ENCODE data around the gene NCOA4. TPM values are rescaled to one million over a fixed set of nuclear protein-coding genes. Genes with fewer than 3 reads are reported as not detected.

Gene NCOA4
- 100 to 1,000 TPM; 124 to 156 (median 144) TPM for total RNA-seq (2021; fragmentation: NEBNext Ultra II Directional; extraction: Animal tissue kit (Norgen Biotek cat#: 25700))
- long read RNA-seq, transcript NCOA4-204 (10 exons, 3,549 nt): major isoform, 112 of 171 reads
- long read RNA-seq, partial matches to known transcripts: 32 of 171 reads
- long read RNA-seq, other reads (novel, unspliced or antisense): 25 of 171 reads

DNA sequence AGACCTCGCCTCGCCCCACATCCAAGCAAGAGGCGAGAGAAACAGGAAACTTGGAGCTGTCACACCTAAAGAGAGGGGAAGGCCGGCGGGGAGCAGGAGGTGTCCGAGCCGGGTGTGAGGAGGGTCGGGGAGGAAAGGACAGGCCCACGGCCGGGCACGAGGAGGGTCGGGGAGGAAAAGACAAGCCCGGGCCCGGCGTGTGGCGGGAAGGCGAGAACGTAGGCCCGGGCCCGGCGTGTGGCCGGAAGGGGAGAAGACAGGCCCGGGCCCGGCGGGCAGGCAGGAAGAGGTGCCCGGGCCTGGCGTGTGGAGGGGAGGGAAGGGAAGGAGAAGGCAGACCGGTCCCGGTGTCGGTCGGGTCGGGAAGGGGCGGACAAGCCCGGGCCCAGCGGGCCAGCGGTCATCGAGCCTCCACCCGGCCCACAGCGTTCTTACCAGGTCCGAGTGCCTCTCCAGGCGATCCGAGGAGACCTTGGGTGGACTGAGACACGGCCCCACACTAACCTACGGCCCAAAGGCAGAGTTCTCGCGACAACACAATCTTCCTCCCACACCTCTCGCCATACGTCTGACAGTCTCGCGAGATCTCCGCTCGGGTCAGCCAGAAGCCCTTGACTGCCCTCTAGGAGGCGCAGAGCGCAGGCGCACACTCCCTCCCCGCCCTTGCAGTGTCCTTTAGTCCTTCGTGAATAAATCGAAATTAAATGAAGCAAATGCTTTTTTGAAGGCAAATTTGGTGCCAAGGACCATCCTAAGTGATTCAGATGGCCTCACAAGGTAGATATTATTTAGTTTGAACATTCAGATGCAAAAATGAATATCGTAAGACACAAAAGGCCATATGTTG is at the start of gene NCOA4:
Gene NCOA4 (minus strand): TSS at position 533 of the 847 bp plus-strand sequence. CDS start 13,943 bp downstream, outside the sequence.
- peaks cover 51% of the 10 kb centered on the region for H3K4me1 Mint-ChIP-seq (ENCODE audit: low read depth)

DNA sequence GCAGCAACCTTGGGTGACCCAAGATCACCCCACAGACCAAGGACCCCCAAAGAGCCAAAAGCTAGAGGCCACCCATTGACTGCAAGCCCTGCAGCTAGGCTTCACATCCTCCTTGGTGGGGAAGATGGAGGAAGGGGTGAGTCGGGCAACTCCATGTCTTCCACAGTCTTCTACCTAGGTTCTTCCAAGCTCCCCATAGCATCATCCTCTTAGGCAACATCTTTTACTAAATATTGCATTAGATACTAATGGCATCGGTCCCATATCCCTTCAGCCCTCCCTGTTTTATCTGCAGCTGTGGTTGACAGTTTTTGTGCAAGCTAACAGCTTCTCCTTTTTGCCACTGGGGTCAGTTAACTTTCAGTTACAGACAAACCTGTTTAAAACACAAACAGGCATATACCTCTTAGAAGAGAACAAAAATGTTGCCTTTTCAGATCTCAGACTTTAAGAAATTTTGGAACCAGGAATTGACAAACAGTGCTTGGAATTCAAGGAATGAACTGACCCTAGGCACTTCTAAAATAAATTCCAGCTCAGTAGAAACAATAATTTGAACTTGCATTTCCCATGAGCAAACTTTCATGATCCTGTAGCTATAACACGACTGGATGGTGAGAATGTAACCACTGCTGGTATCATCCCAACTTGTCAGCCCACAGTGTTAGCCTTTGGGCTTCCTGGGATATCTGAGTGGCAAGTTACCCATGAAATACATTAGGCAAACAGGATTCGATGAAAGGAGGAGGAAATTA is 49.6 kb upstream of the NCOA4 start:
- Mint-ChIP-seq H3K9me3 (peaks cover 7% of the 10 kb centered on the region; the same call in 1 of the 2 replicates), H3K27me3 (ENCODE audit: insufficient read depth) (peaks cover 16% of the 10 kb centered on the region), H3K27ac (no peak overlapping the region), H3K36me3 (ENCODE audit: low read depth) (no peaks in the 10 kb centered on the region), H3K4me1 (ENCODE audit: low read depth) (peaks cover 24% of the 10 kb centered on the region), H3K4me3 (no peak overlapping the region)
- no peak for DNase-seq
- TF ChIP-seq, protein P1, sequence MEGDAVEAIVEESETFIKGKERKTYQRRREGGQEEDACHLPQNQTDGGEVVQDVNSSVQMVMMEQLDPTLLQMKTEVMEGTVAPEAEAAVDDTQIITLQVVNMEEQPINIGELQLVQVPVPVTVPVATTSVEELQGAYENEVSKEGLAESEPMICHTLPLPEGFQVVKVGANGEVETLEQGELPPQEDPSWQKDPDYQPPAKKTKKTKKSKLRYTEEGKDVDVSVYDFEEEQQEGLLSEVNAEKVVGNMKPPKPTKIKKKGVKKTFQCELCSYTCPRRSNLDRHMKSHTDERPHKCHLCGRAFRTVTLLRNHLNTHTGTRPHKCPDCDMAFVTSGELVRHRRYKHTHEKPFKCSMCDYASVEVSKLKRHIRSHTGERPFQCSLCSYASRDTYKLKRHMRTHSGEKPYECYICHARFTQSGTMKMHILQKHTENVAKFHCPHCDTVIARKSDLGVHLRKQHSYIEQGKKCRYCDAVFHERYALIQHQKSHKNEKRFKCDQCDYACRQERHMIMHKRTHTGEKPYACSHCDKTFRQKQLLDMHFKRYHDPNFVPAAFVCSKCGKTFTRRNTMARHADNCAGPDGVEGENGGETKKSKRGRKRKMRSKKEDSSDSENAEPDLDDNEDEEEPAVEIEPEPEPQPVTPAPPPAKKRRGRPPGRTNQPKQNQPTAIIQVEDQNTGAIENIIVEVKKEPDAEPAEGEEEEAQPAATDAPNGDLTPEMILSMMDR (IDR thresholded peaks at IDR 0.05): no peak

More for the DNA sequence above, at the start of gene NCOA4:
- no peaks in the 10 kb centered on the region; the same call in 1 of the 2 replicates for H3K36me3 Mint-ChIP-seq (ENCODE audit: low read depth)
- H3K9me3 Mint-ChIP-seq: no peaks in the 10 kb centered on the region
- DNase-seq: peak; percentile 97
- peak within 1 kb of the TSS; percentile 95 for H3K4me3 Mint-ChIP-seq
- peak within 1 kb of the TSS; percentile 95 for H3K27ac Mint-ChIP-seq
- TF ChIP-seq, protein P1 (IDR thresholded peaks at IDR 0.05): peak; percentile 87
- no peaks in the 10 kb centered on the region for H3K27me3 Mint-ChIP-seq (ENCODE audit: insufficient read depth)

- Mint-ChIP-seq H3K36me3 (ENCODE audit: low read depth) (no peaks in the 10 kb centered on the region), H3K9me3 (peaks cover 7% of the 10 kb centered on the region; the same call in 1 of the 2 replicates), H3K4me1 (ENCODE audit: low read depth) (peaks cover 16% of the 10 kb centered on the region), H3K27me3 (ENCODE audit: insufficient read depth) (peaks cover 22% of the 10 kb centered on the region), H3K4me3 (no peak overlapping the region), H3K27ac (no peak overlapping the region)
- TF ChIP-seq, protein P1 (IDR thresholded peaks at IDR 0.05): no peak
- no peak for DNase-seq
Measured at GRCh38 chr10:46077731-46078413, 47.4 kb upstream of the NCOA4 start.

DNA sequence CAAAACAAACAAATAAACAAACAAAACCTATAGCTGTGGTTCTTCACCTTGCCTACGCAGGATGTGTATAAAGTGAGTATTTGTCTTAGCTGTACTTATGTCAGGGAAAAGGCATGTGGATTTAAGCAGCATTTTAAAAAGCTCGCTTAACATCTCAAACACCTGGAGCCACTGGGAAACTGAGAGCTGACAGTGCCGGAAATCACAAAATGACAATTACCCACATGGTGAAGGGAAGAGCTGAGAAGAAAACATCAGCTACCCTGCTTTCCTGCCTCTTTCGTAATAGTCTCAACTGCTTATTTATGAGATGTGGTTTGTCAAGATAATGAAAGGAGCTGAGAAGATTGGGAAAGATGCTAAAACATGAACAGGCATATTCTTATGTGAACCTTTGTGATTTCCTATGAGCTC is 46.7 kb upstream of the NCOA4 start:
- Mint-ChIP-seq H3K4me3 (no peak overlapping the region), H3K9me3 (peaks cover 2% of the 10 kb centered on the region; the same call in 1 of the 2 replicates), H3K36me3 (ENCODE audit: low read depth) (no peaks in the 10 kb centered on the region), H3K27ac (no peak overlapping the region), H3K27me3 (ENCODE audit: insufficient read depth) (peaks cover 17% of the 10 kb centered on the region), H3K4me1 (ENCODE audit: low read depth) (peaks cover 16% of the 10 kb centered on the region)
- TF ChIP-seq, protein P1 (IDR thresholded peaks at IDR 0.05): no peak
- no peak for DNase-seq

DNA sequence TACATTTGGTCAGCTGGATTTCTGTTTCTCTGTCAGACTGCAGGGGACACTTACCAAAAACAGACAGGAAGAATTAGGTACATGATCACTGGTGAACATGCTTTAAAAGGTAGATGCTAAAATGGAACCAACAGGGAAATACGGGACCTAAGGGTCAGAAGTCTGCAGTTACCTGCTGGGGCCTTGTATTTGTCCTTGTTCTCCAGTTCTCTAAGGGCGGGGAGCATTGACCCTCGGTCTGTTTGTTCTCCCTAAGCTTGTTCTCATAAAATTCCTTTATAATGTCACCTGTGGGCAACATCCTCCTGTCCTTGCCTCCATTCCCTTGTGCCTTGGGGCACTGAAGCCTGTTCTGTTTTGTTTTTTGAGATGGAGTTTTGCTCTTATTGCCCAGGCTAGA is 45.4 kb upstream of the NCOA4 start:
- Mint-ChIP-seq H3K4me3 (no peak overlapping the region), H3K27ac (no peak overlapping the region), H3K36me3 (ENCODE audit: low read depth) (no peaks in the 10 kb centered on the region), H3K27me3 (ENCODE audit: insufficient read depth) (peaks cover 19% of the 10 kb centered on the region), H3K9me3 (no peaks in the 10 kb centered on the region), H3K4me1 (ENCODE audit: low read depth) (peaks cover 11% of the 10 kb centered on the region)
- no peak for DNase-seq
- TF ChIP-seq, protein P1 (IDR thresholded peaks at IDR 0.05): no peak
